ENCODE measurements around the gene PSRC1. TPM values are rescaled to one million over a fixed set of nuclear protein-coding genes. Genes with fewer than 3 reads are reported as not detected.

The PSRC1 gene
- total and polyA plus RNA-seq, 7 donors: 2.3 to 13.6 (median 6.9) TPM

DNA sequence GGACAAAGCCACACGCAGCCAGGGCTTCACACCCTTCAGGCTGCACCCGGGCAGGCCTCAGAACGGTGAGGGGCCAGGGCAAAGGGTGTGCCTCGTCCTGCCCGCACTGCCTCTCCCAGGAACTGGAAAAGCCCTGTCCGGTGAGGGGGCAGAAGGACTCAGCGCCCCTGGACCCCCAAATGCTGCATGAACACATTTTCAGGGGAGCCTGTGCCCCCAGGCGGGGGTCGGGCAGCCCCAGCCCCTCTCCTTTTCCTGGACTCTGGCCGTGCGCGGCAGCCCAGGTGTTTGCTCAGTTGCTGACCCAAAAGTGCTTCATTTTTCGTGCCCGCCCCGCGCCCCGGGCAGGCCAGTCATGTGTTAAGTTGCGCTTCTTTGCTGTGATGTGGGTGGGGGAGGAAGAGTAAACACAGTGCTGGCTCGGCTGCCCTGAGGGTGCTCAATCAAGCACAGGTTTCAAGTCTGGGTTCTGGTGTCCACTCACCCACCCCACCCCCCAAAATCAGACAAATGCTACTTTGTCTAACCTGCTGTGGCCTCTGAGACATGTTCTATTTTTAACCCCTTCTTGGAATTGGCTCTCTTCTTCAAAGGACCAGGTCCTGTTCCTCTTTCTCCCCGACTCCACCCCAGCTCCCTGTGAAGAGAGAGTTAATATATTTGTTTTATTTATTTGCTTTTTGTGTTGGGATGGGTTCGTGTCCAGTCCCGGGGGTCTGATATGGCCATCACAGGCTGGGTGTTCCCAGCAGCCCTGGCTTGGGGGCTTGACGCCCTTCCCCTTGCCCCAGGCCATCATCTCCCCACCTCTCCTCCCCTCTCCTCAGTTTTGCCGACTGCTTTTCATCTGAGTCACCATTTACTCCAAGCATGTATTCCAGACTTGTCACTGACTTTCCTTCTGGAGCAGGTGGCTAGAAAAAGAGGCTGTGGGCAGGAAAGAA is 8.1 kb downstream of the PSRC1 start:
- DNase-seq: peak; percentile 87
- no peaks in the 10 kb centered on the region for H3K27me3 ChIP-seq
- no peaks in the 10 kb centered on the region for H3K9me3 ChIP-seq
- 16 to 51% methylated on average over 24 of the region's 24 CpGs for WGBS, 2 donors
- H3K36me3 ChIP-seq: peaks cover 0 to 12% (median 0%) of the 10 kb centered on the region in 4 donors
- TF ChIP-seq POLR2AphosphoS5 (IDR thresholded peaks at IDR 0.05) (peak in 1 of 4 donors; percentile 16), POLR2A (IDR thresholded peaks at IDR 0.05) (no peak)
- H3K4me1 ChIP-seq: peaks cover 0 to 17% (median 8%) of the 10 kb centered on the region in 4 donors
- peak overlapping the region in 2 of 4 donors; percentile 28 to 60 for H3K27ac ChIP-seq
- intact Hi-C loops (cut with DNase I): loop anchor here (10.0 kb wide), 1 partner anchor 260 kb away; the partner anchor contains the start of gene GPR61
- no peak overlapping the region for H3K4me3 ChIP-seq

DNA sequence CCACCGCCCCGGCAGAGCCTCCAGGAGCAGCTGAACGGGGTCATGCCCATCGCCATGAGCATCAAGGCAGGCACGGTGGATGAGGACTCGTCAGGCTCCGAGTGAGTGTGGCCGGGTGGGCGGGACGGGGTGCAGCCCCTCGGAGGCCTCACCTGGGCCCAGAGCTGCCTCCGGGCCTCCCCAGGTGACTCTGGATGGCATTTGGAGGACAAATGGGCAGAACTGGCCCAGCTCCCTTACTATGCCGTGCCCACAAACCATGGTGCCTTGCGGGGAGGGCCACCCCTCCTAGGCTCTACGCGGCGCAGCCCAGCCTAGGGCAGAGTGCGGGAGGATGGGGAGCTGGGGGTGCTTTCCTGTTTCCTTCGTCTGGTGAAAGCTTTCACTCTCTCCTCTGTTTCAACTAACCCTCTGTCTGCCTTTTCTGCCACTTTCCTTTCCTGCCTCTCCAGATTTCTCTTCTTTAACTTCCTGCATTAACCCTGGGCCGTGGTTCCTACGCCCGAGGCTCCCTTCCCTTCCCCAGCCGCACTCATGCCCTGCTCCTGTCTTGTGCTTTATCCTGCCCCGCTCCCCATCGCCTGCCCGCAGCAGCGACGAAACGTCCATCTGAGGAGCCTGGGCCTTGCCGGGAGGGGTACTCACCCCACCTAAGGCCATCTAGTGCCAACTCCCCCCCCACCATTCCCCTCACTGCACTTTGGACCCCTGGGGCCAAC is 9.2 kb downstream of the PSRC1 start:
- intact Hi-C loops (cut with DNase I): loop anchor here (10.0 kb wide), 1 partner anchor 261 kb away; the partner anchor contains the start of gene GPR61
- WGBS, 2 donors: 73 to 84% methylated on average over 30 of the region's 30 CpGs
- Histone ChIP-seq H3K27me3 (no peaks in the 10 kb centered on the region), H3K4me3 (no peak overlapping the region), H3K9me3 (no peaks in the 10 kb centered on the region), H3K27ac (peak overlapping the region in 1 of 4 donors; percentile 60), H3K36me3 (peaks cover 0 to 19% (median 0%) of the 10 kb centered on the region in 4 donors), H3K4me1 (peaks cover 0 to 17% (median 8%) of the 10 kb centered on the region in 4 donors)
- TF ChIP-seq POLR2AphosphoS5 (IDR thresholded peaks at IDR 0.05): no peak
- TF ChIP-seq, protein P1, sequence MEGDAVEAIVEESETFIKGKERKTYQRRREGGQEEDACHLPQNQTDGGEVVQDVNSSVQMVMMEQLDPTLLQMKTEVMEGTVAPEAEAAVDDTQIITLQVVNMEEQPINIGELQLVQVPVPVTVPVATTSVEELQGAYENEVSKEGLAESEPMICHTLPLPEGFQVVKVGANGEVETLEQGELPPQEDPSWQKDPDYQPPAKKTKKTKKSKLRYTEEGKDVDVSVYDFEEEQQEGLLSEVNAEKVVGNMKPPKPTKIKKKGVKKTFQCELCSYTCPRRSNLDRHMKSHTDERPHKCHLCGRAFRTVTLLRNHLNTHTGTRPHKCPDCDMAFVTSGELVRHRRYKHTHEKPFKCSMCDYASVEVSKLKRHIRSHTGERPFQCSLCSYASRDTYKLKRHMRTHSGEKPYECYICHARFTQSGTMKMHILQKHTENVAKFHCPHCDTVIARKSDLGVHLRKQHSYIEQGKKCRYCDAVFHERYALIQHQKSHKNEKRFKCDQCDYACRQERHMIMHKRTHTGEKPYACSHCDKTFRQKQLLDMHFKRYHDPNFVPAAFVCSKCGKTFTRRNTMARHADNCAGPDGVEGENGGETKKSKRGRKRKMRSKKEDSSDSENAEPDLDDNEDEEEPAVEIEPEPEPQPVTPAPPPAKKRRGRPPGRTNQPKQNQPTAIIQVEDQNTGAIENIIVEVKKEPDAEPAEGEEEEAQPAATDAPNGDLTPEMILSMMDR (IDR thresholded peaks at IDR 0.05): no peak
- no peak for TF ChIP-seq POLR2A (IDR thresholded peaks at IDR 0.05)
- TF ChIP-seq EP300 (IDR thresholded peaks at IDR 0.05): no peak
- DNase-seq: no peak

DNA sequence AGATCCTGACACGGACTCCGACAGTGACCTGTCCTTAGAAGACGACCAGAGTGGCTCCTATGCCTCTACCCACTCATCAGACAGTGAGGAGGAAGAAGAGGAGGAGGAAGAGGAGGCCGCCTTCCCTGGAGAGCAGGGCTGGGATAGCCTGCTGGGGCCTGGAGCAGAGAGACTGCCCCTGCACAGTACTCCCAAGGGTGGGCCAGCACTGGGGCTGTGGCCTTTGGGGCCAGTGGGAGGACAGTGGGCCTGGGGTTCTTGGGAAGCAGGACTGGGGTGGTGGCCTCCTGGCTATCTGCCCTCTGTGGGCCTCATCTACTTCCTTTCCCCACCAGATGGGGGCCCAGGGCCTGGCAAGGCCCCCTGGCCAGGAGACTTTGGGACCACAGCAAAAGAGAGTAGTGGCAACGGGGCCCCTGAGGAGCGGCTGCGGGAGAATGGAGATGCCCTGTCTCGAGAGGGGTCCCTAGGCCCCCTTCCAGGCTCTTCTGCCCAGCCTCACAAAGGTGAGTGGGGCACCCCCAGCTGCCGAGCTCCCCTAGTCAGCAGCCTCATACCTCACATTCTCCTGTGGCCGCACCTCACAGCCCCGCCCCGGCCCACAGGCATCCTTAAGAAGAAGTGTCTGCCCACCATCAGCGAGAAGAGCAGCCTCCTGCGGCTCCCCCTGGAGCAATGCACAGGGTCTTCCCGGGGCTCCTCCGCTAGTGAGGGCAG is 10.0 kb downstream of the PSRC1 start:
- Histone ChIP-seq H3K27me3 (no peaks in the 10 kb centered on the region), H3K4me1 (peaks cover 0 to 17% (median 8%) of the 10 kb centered on the region in 4 donors), H3K27ac (no peak overlapping the region), H3K9me3 (no peaks in the 10 kb centered on the region), H3K4me3 (no peak overlapping the region), H3K36me3 (peaks cover 0 to 24% (median 0%) of the 10 kb centered on the region in 4 donors)
- 90 to 91% methylated on average over 16 of the region's 16 CpGs for WGBS, 2 donors
- intact Hi-C loops (cut with DNase I): loop anchor here (10.0 kb wide), 1 partner anchor 262 kb away; the partner anchor contains the start of gene GPR61
- TF ChIP-seq POLR2A (IDR thresholded peaks at IDR 0.05) (no peak), EP300 (IDR thresholded peaks at IDR 0.05) (no peak), POLR2AphosphoS5 (IDR thresholded peaks at IDR 0.05) (no peak)
- TF ChIP-seq, protein P1 (IDR thresholded peaks at IDR 0.05): no peak
- no peak for DNase-seq

DNA sequence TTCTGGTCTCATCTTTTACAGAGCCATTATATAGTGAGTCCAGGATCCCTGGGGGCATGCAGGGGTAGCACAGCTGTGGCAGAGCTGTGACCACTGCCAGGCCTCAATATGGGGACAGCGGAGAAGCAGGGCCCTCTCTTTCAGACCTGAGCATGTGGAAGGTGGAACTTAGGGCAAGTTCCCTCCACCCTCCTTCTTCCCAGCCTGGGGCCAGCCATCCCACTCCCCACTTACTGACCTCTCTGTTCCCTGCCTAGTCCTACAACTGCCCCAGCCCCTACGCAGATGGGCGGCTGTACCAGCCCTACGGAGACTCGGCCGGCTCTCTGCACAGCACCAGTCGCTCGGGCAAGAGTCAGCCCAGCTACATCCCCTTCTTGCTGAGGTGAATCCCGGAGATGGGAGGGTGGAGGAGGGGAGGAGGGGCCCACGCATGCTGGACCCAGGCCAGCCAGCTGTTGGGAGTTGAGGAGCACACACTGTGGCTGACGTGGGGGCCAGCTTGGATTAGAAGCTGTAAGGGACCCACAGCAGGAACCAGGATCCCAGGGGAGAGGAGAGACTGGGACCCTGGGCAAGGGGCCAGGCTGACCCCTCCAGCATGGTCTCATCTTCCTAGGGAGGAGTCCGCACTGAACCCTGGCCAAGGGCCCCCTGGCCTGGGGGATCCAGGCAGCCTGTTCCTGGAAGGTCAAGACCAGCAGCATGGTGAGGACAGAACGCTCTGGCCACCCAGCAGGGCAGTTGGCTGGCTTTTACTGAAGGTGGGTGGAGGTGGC is 10.7 kb downstream of the PSRC1 start:
- TF ChIP-seq, protein P1 (IDR thresholded peaks at IDR 0.05): no peak
- TF ChIP-seq POLR2AphosphoS5 (IDR thresholded peaks at IDR 0.05): no peak
- no peak for TF ChIP-seq POLR2A (IDR thresholded peaks at IDR 0.05)
- TF ChIP-seq EP300 (IDR thresholded peaks at IDR 0.05): no peak
- WGBS, 2 donors: 89 to 91% methylated on average over 13 of the region's 13 CpGs
- peaks cover 0 to 28% (median 0%) of the 10 kb centered on the region in 4 donors for H3K36me3 ChIP-seq

More for the DNA sequence above, 10.7 kb downstream of the PSRC1 start:
- no peak for DNase-seq
- Histone ChIP-seq H3K27ac (no peak overlapping the region), H3K9me3 (no peaks in the 10 kb centered on the region), H3K4me1 (peaks cover 0 to 17% (median 8%) of the 10 kb centered on the region in 4 donors), H3K4me3 (no peak overlapping the region), H3K27me3 (no peaks in the 10 kb centered on the region)
- intact Hi-C loops (cut with DNase I): loop anchor here (10.0 kb wide), 1 partner anchor 263 kb away; the partner anchor contains the start of gene GPR61

Data from sigmoid colon (tissue), 7 donors.